NCI-H748 treated with DMSO at 0.1 percent for 48 hours (cell line): ENCODE results near the gene CHST7.

Source experiments
- DNase-seq: peaks from one replicate; lab custom pipeline; 2025; lab: John Stamatoyannopoulos, UW

Gene CHST7

GRCh38 chrX:46573892-46574773 is 568 bp downstream of the CHST7 start:
- peak; percentile 45 for DNase-seq

GRCh38 chrX:46574774-46575381 is 1.3 kb downstream of the CHST7 start:
- DNase-seq, result no peak

GRCh38 chrX:46575586-46575985 is 2.0 kb downstream of the CHST7 start:
- DNase-seq, result no peak

GRCh38 chrX:46575991-46576392 is 2.4 kb downstream of the CHST7 start:
- no peak for DNase-seq

- DNase-seq, result no peak
Observed at GRCh38 chrX:46576458-46576857, 2.9 kb downstream of the CHST7 start.

- no peak for DNase-seq
Observed at GRCh38 chrX:46577221-46578005, 3.8 kb downstream of the CHST7 start.

GRCh38 chrX:46579250-46579649 is 5.7 kb downstream of the CHST7 start:
- no peak for DNase-seq

- DNase-seq, result no peak
Observed at GRCh38 chrX:46580613-46581012, 7.0 kb downstream of the CHST7 start.

- no peak for DNase-seq
Observed at GRCh38 chrX:46582325-46582724, 8.8 kb downstream of the CHST7 start.

- no peak for DNase-seq
Observed at GRCh38 chrX:46582966-46583365, 9.4 kb downstream of the CHST7 start.

GRCh38 chrX:46584736-46585135 is 11.2 kb downstream of the CHST7 start:
- DNase-seq, result no peak

GRCh38 chrX:46587158-46587557 is 13.6 kb downstream of the CHST7 start:
- DNase-seq, result no peak

GRCh38 chrX:46587753-46588171 is 14.2 kb downstream of the CHST7 start:
- no peak for DNase-seq

GRCh38 chrX:46588263-46588662 is 14.7 kb downstream of the CHST7 start:
- DNase-seq, result no peak

GRCh38 chrX:46589977-46590723 is 16.6 kb downstream of the CHST7 start:
- DNase-seq, result no peak

- DNase-seq, result no peak
Observed at GRCh38 chrX:46595084-46595483, 21.5 kb downstream of the CHST7 start.

GRCh38 chrX:46597208-46597607 is 23.6 kb downstream of the CHST7 start:
- no peak for DNase-seq

- no peak for DNase-seq
Observed at GRCh38 chrX:46597771-46598170, 24.2 kb downstream of the CHST7 start.

GRCh38 chrX:46599051-46599560 is 25.5 kb downstream of the CHST7 start:
- DNase-seq, result no peak

GRCh38 chrX:46601283-46601682 is 27.7 kb downstream of the CHST7 start:
- DNase-seq, result no peak

GRCh38 chrX:46602468-46603102 is 29.0 kb downstream of the CHST7 start:
- no peak for DNase-seq
